Osteoblast (primary cell): ENCODE results near the gene TMEM45A. TPM values are rescaled to one million over a fixed set of nuclear protein-coding genes. Genes with fewer than 3 reads are reported as not detected.
A peak's percentile ranks its signal among the peaks of the same experiment; 100 is the strongest.
"Not testable (repeated sequence)": the region's sequence is repeated elsewhere in the genome, so short reads cannot be mapped to it uniquely, and the experiment has no call there.

Experiments used
- DNase-seq: peaks from one replicate; pipeline ENCODE4 v3.0.0; 2011; ENCODE audit warnings: low spot score, mixed read lengths; ENCODE audit not compliant: insufficient read length; ENCODE audit errors: missing footprints
- H2AFZ ChIP-seq: 2 replicates; pipeline ENCODE4 v1.6.0; 2011; ENCODE audit warnings: mild to moderate bottlenecking, low read length
- H3K27ac ChIP-seq: 2 replicates; pipeline ENCODE4 v1.5.1; 2011; ENCODE audit warnings: mild to moderate bottlenecking, low read depth, low read length, moderate library complexity
- H3K27me3 ChIP-seq: 2 replicates; pipeline ENCODE4 v1.6.0; 2012; ENCODE audit warnings: mild to moderate bottlenecking, control low read depth, inconsistent platforms, low read length, moderate library complexity; ENCODE audit not compliant: insufficient read depth
- H3K36me3 ChIP-seq: 2 replicates; pipeline ENCODE4 v1.5.1; 2011; ENCODE audit warnings: mild to moderate bottlenecking, low read length, control low read depth, moderate library complexity; ENCODE audit not compliant: insufficient read depth
- H3K4me1 ChIP-seq: 2 replicates; pipeline ENCODE4 v1.5.1; 2011; ENCODE audit warnings: mild to moderate bottlenecking, low read length, control low read depth, moderate library complexity; ENCODE audit not compliant: insufficient read depth
- H3K4me2 ChIP-seq: 2 replicates; pipeline ENCODE4 v1.6.0; 2011; ENCODE audit warnings: mild to moderate bottlenecking, low read length; ENCODE audit not compliant: insufficient read depth
- H3K4me3 ChIP-seq: fragments of 200-600 bp; sonication (generic); 3 replicates; pipeline ENCODE4 v1.5.1; 2012; ENCODE audit warnings: mild to moderate bottlenecking, low read length, inconsistent platforms; ENCODE audit not compliant: insufficient read depth
- H3K79me2 ChIP-seq: 2 replicates; pipeline ENCODE4 v1.6.0; 2012; ENCODE audit warnings: mild to moderate bottlenecking, low read length, control low read depth, inconsistent platforms; ENCODE audit not compliant: insufficient read depth
- H3K9me3 ChIP-seq: 2 replicates; pipeline ENCODE4 v1.5.1; 2011; ENCODE audit warnings: low read depth, low read length, control low read depth
- H4K20me1 ChIP-seq: 2 replicates; pipeline ENCODE4 v1.6.0; 2012; ENCODE audit warnings: mild to moderate bottlenecking, low read length, control low read depth; ENCODE audit not compliant: insufficient read depth
- total RNA-seq: library from RNA; depleted of rRNA; stranded (reverse); fragments of >200 nt; gene quantifications from 2 replicates; pipeline ENCODE4 v1.2.3, GENCODE V29; 2012
- TF ChIP-seq, protein P1 (sequence below): IDR thresholded peaks from 2 replicates; pipeline ENCODE4 v1.5.1; 2011; ENCODE audit warnings: mild to moderate bottlenecking, low read depth, low read length, moderate library complexity; ENCODE audit errors: extremely low read depth

The TMEM45A gene, protein sequence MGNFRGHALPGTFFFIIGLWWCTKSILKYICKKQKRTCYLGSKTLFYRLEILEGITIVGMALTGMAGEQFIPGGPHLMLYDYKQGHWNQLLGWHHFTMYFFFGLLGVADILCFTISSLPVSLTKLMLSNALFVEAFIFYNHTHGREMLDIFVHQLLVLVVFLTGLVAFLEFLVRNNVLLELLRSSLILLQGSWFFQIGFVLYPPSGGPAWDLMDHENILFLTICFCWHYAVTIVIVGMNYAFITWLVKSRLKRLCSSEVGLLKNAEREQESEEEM
- 35.5 and 41.0 TPM in 2 replicates for total RNA-seq

DNA sequence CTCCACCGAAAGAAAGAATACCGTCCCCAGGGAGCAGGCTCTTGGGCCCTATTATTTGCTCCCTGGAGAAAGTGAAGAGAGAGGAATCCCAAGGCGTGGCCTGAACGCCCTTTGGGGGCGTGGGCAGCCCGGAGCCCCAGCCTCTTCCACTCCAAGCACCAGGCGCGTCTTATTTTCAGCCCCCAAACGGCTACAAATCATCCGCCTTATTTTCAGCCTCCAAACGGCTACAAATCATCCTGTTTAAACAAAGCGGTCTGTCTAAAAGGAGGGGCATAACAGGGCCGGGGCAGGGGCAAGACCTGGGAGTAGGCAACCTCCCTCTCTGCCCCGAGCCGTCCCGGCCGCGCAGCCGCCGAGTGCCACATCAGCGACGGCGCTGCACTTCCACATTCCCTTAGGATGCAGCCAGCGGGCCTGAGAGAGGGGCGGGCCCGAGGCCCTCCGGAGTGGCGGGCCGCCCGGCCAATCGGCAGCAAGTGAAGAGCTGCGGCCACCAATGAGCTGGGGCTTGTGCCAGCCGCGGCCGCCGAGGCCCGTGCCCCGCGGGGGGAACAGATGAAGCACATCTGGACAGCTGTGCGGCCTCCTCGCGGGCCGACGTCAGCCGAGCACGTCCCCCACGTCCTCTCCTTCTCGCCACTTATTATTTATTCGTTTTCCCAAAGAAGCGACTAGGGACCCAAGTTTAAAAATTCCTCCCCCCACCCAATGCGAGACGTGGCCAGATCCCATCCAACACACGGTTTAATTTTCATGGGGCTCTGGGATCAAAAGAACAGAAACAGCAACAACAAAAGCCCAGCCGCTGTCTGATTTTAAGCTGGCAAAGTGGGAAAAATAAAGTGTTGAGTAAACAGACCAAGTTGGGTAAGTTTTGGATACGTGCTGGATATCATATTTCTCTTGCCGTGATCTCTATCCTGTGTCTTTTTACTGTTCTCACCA is at the start of gene TMEM45A:
Gene TMEM45A, plus strand, starts transcription at position 561 of the 948 bp plus-strand sequence. CDS start 62,593 bp downstream, outside the sequence.
- Histone ChIP-seq H3K4me2 (peak within 1 kb of the TSS; percentile 92), H3K79me2 (peaks cover 4% of the 10 kb centered on the region), H3K4me1 (peaks cover 24% of the 10 kb centered on the region), H3K4me3 (peak within 1 kb of the TSS; percentile 80), H3K9me3 (no peaks in the 10 kb centered on the region), H3K36me3 (no peaks in the 10 kb centered on the region), H2AFZ (peak within 1 kb of the TSS; percentile 95), H3K27me3 (no peaks in the 10 kb centered on the region), H4K20me1 (no peaks in the 10 kb centered on the region), H3K27ac (peak within 1 kb of the TSS; percentile 95)
- TF ChIP-seq, protein P1, sequence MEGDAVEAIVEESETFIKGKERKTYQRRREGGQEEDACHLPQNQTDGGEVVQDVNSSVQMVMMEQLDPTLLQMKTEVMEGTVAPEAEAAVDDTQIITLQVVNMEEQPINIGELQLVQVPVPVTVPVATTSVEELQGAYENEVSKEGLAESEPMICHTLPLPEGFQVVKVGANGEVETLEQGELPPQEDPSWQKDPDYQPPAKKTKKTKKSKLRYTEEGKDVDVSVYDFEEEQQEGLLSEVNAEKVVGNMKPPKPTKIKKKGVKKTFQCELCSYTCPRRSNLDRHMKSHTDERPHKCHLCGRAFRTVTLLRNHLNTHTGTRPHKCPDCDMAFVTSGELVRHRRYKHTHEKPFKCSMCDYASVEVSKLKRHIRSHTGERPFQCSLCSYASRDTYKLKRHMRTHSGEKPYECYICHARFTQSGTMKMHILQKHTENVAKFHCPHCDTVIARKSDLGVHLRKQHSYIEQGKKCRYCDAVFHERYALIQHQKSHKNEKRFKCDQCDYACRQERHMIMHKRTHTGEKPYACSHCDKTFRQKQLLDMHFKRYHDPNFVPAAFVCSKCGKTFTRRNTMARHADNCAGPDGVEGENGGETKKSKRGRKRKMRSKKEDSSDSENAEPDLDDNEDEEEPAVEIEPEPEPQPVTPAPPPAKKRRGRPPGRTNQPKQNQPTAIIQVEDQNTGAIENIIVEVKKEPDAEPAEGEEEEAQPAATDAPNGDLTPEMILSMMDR, result no peak
- DNase-seq, result peak; percentile 99

- no peaks in the 10 kb centered on the region for H3K27me3 ChIP-seq
- DNase-seq, result no peak
- no peaks in the 10 kb centered on the region for H3K36me3 ChIP-seq
- H3K4me2 ChIP-seq, result no peak overlapping the region
- no peak overlapping the region for H3K4me3 ChIP-seq
- no peaks in the 10 kb centered on the region for H3K4me1 ChIP-seq
- no peak overlapping the region for H3K27ac ChIP-seq
- no peaks in the 10 kb centered on the region for H4K20me1 ChIP-seq
- no peaks in the 10 kb centered on the region for H3K9me3 ChIP-seq
- H2AFZ ChIP-seq, result no peak overlapping the region
- TF ChIP-seq, protein P1, result no peak
- H3K79me2 ChIP-seq, result no peaks in the 10 kb centered on the region
Observed at GRCh38 chr3:100443690-100444089, 48.7 kb upstream of the TMEM45A start.

- H3K79me2 ChIP-seq, H3K4me3 ChIP-seq, H4K20me1 ChIP-seq, H3K27ac ChIP-seq, H3K27me3 ChIP-seq, H3K4me1 ChIP-seq, H2AFZ ChIP-seq, H3K36me3 ChIP-seq, H3K9me3 ChIP-seq, DNase-seq, H3K4me2 ChIP-seq: not testable (repeated sequence)
Observed at GRCh38 chr3:100447067-100447466, 45.4 kb upstream of the TMEM45A start.

- Histone ChIP-seq H4K20me1 (no peaks in the 10 kb centered on the region), H2AFZ (no peak overlapping the region), H3K36me3 (no peaks in the 10 kb centered on the region), H3K27ac (no peak overlapping the region), H3K4me3 (no peak overlapping the region), H3K4me2 (no peak overlapping the region), H3K9me3 (no peaks in the 10 kb centered on the region), H3K79me2 (no peaks in the 10 kb centered on the region), H3K4me1 (no peaks in the 10 kb centered on the region), H3K27me3 (no peaks in the 10 kb centered on the region)
- DNase-seq, result no peak
- TF ChIP-seq, protein P1, result no peak
Observed at GRCh38 chr3:100448079-100448478, 44.3 kb upstream of the TMEM45A start.
